ENCODE data around the gene NTSR1.

The NTSR1 gene

DNA sequence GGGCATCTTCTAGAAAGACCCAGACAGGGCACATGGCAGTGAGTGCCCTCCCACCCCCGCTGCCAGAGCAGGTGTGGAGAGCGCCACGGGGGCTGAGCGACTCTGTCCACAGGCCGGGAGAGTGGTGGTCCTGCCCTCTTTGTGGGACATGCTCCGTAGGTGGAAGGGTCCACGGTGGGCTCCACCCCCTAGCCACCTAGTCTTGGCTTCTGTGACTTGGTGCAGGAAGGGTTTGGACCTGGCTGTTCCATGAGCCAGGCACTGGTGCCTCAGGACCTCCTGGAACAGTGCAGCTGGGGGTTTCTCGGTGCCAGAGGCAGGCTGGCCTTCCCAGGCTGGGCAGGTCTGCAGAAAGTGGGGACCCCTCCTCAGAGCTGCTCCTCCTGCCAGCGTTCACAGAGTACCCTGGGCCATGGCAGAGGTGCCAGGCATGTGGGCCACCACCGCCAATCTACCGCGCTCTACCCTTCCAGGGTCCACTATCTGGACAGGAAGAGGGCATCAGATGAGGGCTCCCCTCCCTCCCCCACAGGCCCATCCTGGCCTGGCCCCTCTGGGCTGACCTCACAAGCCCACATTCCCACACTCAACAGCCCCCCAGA, 43.4 kb upstream of the NTSR1 start:
- TF ChIP-seq REST (IDR thresholded peaks at IDR 0.05; ENCODE audit: insufficient read depth in 1 of 2, low read depth in 2 of 2, low read length in 2 of 2) (no peak), POLR2AphosphoS5 (IDR thresholded peaks at IDR 0.05; ENCODE audit: low read depth, low read length) (no peak), TAF1 (IDR thresholded peaks at IDR 0.05; ENCODE audit: borderline replicate concordance, insufficient read depth, low read length) (no peak), FOXP2 (optimal IDR thresholded peaks at IDR 0.05; ENCODE audit: borderline replicate concordance, extremely low read depth, extremely low read length, insufficient read depth) (no peak), SIN3A (IDR thresholded peaks at IDR 0.05; ENCODE audit: borderline replicate concordance, insufficient read depth, low read length) (no peak)

- TF ChIP-seq FOXP2 (optimal IDR thresholded peaks at IDR 0.05; ENCODE audit: borderline replicate concordance, extremely low read depth, extremely low read length, insufficient read depth) (no peak), REST (IDR thresholded peaks at IDR 0.05; ENCODE audit: insufficient read depth in 1 of 2, low read depth in 2 of 2, low read length in 2 of 2) (no peak), SIN3A (IDR thresholded peaks at IDR 0.05; ENCODE audit: borderline replicate concordance, insufficient read depth, low read length) (no peak), TAF1 (IDR thresholded peaks at IDR 0.05; ENCODE audit: borderline replicate concordance, insufficient read depth, low read length) (no peak), POLR2AphosphoS5 (IDR thresholded peaks at IDR 0.05; ENCODE audit: low read depth, low read length) (no peak)
Measured at GRCh38 chr20:62665826-62666735, 42.6 kb upstream of the NTSR1 start.

DNA sequence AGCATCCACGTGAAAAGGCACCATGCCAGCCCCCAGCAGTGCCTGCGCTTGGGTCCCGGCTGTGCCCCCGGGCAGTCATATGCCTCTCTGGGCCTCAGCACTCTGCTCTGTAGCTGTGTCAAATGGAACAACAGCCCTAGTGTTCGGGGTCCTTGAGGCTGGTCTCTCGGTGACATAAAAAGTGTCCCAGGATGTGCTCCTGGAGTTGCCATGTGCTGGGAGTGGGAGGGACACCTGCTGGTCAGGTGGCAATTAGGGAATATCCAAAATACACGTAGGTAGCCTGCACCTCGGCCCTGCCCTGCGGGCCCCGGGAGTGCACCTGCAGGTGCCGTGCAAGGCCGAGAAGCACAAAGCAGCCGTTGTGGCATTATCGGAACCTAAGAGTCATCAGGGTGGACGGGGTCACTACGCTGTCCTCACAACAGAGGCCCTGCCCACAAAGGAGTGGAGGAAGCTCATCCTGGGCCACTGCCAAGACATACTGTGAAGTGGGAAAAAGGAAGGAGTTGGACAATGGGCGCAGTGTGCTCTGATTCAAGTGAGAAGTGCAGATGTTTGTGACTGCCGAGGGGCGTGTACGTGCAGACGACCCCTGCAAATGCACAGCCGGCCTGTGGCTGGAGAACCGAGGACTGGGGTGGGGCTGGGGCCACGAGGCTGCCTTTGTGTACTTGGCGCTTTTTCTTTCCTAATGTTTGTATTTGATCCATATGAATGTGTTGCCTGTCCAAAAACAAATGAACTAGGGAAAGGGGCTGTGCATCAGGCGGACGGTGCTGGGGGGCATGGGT, 41.7 kb upstream of the NTSR1 start:
- TF ChIP-seq REST (IDR thresholded peaks at IDR 0.05; ENCODE audit: insufficient read depth in 1 of 2, low read depth in 2 of 2, low read length in 2 of 2) (no peak), SIN3A (IDR thresholded peaks at IDR 0.05; ENCODE audit: borderline replicate concordance, insufficient read depth, low read length) (peak; percentile 57; the same call in 1 of the 2 replicates), POLR2AphosphoS5 (IDR thresholded peaks at IDR 0.05; ENCODE audit: low read depth, low read length) (peak; percentile 42; the same call in 1 of the 2 replicates), TAF1 (IDR thresholded peaks at IDR 0.05; ENCODE audit: borderline replicate concordance, insufficient read depth, low read length) (no peak), FOXP2 (optimal IDR thresholded peaks at IDR 0.05; ENCODE audit: borderline replicate concordance, extremely low read depth, extremely low read length, insufficient read depth) (peak; percentile 16)

DNA sequence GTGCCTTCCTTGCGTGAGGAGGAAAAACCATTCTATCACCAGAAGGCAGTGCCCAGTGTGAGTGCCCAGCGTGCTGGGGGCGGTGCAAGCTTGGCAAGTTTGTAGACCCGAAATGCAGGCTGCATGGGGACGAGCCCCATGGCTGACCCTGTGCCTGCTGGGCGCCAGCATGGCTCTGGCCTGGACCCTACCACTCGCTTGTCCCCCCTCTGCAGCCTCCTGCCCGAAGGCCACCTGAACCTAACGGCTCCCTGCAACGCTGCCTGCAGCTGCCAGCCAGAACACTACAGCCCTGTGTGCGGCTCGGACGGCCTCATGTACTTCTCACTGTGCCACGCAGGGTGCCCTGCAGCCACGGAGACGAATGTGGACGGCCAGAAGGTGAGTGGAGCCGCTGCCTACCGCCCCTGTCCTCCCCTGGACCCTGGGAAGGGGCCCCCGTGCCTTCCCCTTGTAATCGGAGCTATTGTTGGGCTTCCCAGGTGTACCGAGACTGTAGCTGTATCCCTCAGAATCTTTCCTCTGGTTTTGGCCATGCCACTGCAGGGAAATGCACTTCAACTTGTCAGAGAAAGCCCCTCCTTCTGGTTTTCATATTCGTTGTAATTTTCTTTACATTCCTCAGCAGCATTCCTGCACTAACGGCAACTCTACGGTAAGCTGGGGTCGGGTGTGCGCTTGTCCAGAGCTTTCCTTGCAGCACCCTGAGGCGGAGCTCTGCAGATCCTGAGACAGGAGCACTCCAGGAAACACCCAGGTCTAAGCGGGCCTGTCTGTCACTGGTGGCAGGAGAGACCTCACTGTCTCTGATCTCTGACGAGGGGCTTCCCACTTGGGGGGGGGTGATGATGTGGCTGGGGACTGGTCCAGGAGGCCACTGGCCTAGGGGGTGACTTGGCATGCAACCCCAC, 40.9 kb upstream of the NTSR1 start:
- TF ChIP-seq SIN3A (IDR thresholded peaks at IDR 0.05; ENCODE audit: borderline replicate concordance, insufficient read depth, low read length) (no peak), TAF1 (IDR thresholded peaks at IDR 0.05; ENCODE audit: borderline replicate concordance, insufficient read depth, low read length) (no peak), POLR2AphosphoS5 (IDR thresholded peaks at IDR 0.05; ENCODE audit: low read depth, low read length) (no peak), REST (IDR thresholded peaks at IDR 0.05; ENCODE audit: insufficient read depth in 1 of 2, low read depth in 2 of 2, low read length in 2 of 2) (no peak), FOXP2 (optimal IDR thresholded peaks at IDR 0.05; ENCODE audit: borderline replicate concordance, extremely low read depth, extremely low read length, insufficient read depth) (no peak)
